HEK293 (cell line): ENCODE results near the gene ORC1.

Source experiments
- PRDM1 ChIP-seq: fragments of 450-650 bp; formaldehyde crosslinking; IDR thresholded peaks from 2 replicates; pipeline ENCODE4; 2016; ENCODE audit warnings: missing biosample characterization, missing genetic modification characterization
- SP2 ChIP-seq: fragments of 450-650 bp; formaldehyde crosslinking; IDR thresholded peaks from 2 replicates; pipeline ENCODE4 v1.5.1; 2016; ENCODE audit warnings: missing biosample characterization, missing genetic modification characterization
- TRIM28 ChIP-seq: IDR thresholded peaks from 2 replicates; pipeline ENCODE4 v1.6.1; 2011; ENCODE audit warnings: low read length, control low read depth, borderline replicate concordance
- ZNF175 ChIP-seq: fragments of 450-650 bp; formaldehyde crosslinking; IDR thresholded peaks from 2 replicates; pipeline ENCODE4 v1.5.1; 2016; ENCODE audit warnings: missing biosample characterization, missing genetic modification characterization
- ZNF211 ChIP-seq: fragments of 450-650 bp; formaldehyde crosslinking; IDR thresholded peaks from 2 replicates; pipeline ENCODE4 v1.5.1; 2016; ENCODE audit warnings: low read depth, missing biosample characterization, missing genetic modification characterization
- ZNF394 ChIP-seq: fragments of 450-650 bp; formaldehyde crosslinking; IDR thresholded peaks from 2 replicates; pipeline ENCODE4 v1.5.1; 2016; ENCODE audit warnings: missing biosample characterization, missing genetic modification characterization, mild to moderate bottlenecking, moderate library complexity, borderline replicate concordance
- ZNF398 ChIP-seq: fragments of 450-650 bp; formaldehyde crosslinking; IDR thresholded peaks from 2 replicates; pipeline ENCODE4 v1.5.1; 2017; ENCODE audit warnings: missing biosample characterization, missing genetic modification characterization
- ZNF660 ChIP-seq: fragments of 450-650 bp; IDR thresholded peaks from 2 replicates; pipeline ENCODE4 v1.5.1; 2018; ENCODE audit warnings: missing biosample characterization, mild to moderate bottlenecking, missing genetic modification characterization
- ZNF670 ChIP-seq: fragments of 450-650 bp; formaldehyde crosslinking; IDR thresholded peaks from 2 replicates; pipeline ENCODE4 v1.5.1; 2016; ENCODE audit warnings: missing biosample characterization, missing genetic modification characterization, low read depth
- ZNF830 ChIP-seq: fragments of 450-650 bp; IDR thresholded peaks from 2 replicates; pipeline ENCODE4 v1.5.0; 2018; ENCODE audit warnings: missing biosample characterization, missing genetic modification characterization, low read depth, mild to moderate bottlenecking, moderate library complexity
- ZNF843 ChIP-seq: fragments of 450-650 bp; formaldehyde crosslinking; IDR thresholded peaks from 2 replicates; pipeline ENCODE4 v1.5.1; 2016; ENCODE audit warnings: missing biosample characterization, missing genetic modification characterization
- TF ChIP-seq, protein P1 (sequence below): fragments of 450-650 bp; formaldehyde crosslinking; IDR thresholded peaks from 2 replicates; pipeline ENCODE4 v1.5.1; 2016; ENCODE audit warnings: missing biosample characterization, missing genetic modification characterization

GRCh38 chr1:52341655-52342260 lies 62.5 kb downstream of the ORC1 start:
- TF ChIP-seq TRIM28 (no peak), ZNF670 (tag by site-specific recombination) (no peak), ZNF211 (tag by site-specific recombination) (no peak), ZNF660 (tag by site-specific recombination) (no peak), PRDM1 (tag by site-specific recombination) (no peak), ZNF398 (tag by site-specific recombination) (no peak), ZNF843 (no peak), ZNF175 (tag by site-specific recombination) (no peak), ZNF394 (tag by site-specific recombination) (no peak), ZNF830 (tag by site-specific recombination) (no peak), SP2 (tag by site-specific recombination) (no peak)
- TF ChIP-seq, protein P1, sequence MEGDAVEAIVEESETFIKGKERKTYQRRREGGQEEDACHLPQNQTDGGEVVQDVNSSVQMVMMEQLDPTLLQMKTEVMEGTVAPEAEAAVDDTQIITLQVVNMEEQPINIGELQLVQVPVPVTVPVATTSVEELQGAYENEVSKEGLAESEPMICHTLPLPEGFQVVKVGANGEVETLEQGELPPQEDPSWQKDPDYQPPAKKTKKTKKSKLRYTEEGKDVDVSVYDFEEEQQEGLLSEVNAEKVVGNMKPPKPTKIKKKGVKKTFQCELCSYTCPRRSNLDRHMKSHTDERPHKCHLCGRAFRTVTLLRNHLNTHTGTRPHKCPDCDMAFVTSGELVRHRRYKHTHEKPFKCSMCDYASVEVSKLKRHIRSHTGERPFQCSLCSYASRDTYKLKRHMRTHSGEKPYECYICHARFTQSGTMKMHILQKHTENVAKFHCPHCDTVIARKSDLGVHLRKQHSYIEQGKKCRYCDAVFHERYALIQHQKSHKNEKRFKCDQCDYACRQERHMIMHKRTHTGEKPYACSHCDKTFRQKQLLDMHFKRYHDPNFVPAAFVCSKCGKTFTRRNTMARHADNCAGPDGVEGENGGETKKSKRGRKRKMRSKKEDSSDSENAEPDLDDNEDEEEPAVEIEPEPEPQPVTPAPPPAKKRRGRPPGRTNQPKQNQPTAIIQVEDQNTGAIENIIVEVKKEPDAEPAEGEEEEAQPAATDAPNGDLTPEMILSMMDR (tag by site-specific recombination): no peak
